ENCODE results near the gene ALLC.

DNA sequence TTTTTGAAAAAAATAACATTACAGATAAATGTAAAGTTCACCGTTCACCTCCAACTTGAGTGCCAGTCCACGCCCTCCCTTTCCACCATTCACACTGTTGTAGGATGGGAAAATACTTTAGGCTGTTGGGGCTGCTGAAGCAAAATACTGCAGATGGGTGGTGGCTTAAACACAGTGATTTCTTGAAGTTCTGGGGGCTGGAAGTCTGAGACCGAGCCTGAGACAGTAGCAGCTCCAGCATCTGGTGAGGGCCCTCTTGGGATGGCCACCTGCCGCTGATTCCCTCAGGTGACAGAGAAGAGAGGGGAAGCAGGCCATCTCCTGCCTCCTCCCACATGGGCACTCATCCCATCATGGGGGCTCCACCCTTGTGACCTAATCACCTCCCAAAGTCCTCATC lies 17.7 kb downstream of the ALLC start:
- TF ChIP-seq, protein P1, sequence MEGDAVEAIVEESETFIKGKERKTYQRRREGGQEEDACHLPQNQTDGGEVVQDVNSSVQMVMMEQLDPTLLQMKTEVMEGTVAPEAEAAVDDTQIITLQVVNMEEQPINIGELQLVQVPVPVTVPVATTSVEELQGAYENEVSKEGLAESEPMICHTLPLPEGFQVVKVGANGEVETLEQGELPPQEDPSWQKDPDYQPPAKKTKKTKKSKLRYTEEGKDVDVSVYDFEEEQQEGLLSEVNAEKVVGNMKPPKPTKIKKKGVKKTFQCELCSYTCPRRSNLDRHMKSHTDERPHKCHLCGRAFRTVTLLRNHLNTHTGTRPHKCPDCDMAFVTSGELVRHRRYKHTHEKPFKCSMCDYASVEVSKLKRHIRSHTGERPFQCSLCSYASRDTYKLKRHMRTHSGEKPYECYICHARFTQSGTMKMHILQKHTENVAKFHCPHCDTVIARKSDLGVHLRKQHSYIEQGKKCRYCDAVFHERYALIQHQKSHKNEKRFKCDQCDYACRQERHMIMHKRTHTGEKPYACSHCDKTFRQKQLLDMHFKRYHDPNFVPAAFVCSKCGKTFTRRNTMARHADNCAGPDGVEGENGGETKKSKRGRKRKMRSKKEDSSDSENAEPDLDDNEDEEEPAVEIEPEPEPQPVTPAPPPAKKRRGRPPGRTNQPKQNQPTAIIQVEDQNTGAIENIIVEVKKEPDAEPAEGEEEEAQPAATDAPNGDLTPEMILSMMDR (IDR thresholded peaks at IDR 0.05; ENCODE audit: poor library complexity) = no peak
- TF ChIP-seq EZH2phosphoT487 (IDR thresholded peaks at IDR 0.05; ENCODE audit: low read depth, severe bottlenecking, unreplicated experiment) = no peak
- TF ChIP-seq EZH2 (IDR thresholded peaks at IDR 0.05; ENCODE audit: borderline replicate concordance) = no peak

All from hepatocyte (in vitro differentiated cells).